ENCODE results near the gene PARVG.

PARVG gene

GRCh38 chr22:44246615-44247326 is 66.0 kb downstream of the PARVG start:
- no peak for DNase-seq

GRCh38 chr22:44247346-44247745 is 66.6 kb downstream of the PARVG start:
- DNase-seq = no peak

- DNase-seq = no peak
Measured at GRCh38 chr22:44247923-44248892, 67.5 kb downstream of the PARVG start.

- DNase-seq = no peak
Measured at GRCh38 chr22:44248926-44249325, 68.2 kb downstream of the PARVG start.

- DNase-seq = no peak
Measured at GRCh38 chr22:44249376-44250147, 68.8 kb downstream of the PARVG start.

GRCh38 chr22:44254811-44255210 is 74.1 kb downstream of the PARVG start:
- DNase-seq = no peak

- peak; percentile 26 for DNase-seq
Measured at GRCh38 chr22:44256085-44256484, 75.4 kb downstream of the PARVG start.

- peak; percentile 37 for DNase-seq
Measured at GRCh38 chr22:44256556-44257485, 76.1 kb downstream of the PARVG start.
